Dendritic cell treated with granulocyte-macrophage colony-stimulating factor and Interleukin-4, amounts not matched to agents 40 ng/mL and 50 ng/mL, for 4 days (primary cell): ENCODE measurements around the gene DPM3.
A peak's percentile ranks its signal among the peaks of the same experiment; 100 is the strongest.
"Not testable (repeated sequence)": the region's sequence is repeated elsewhere in the genome, so short reads cannot be mapped to it uniquely, and the experiment has no call there.

ENCODE experiments used
- H3K27ac Mint-ChIP-seq: one replicate; pipeline ENCODE4 v1.8.0; 2022; ENCODE audit warnings: mild to moderate bottlenecking, mixed read lengths
- H3K27me3 Mint-ChIP-seq: one replicate; pipeline ENCODE4 v1.8.0; 2022; ENCODE audit warnings: mild to moderate bottlenecking, mixed read lengths
- H3K36me3 Mint-ChIP-seq: one replicate; pipeline ENCODE4 v1.8.0; 2022; ENCODE audit warnings: low read depth, mixed read lengths
- H3K4me1 Mint-ChIP-seq: one replicate; pipeline ENCODE4 v1.8.0; 2022; ENCODE audit warnings: low read depth, mixed read lengths
- H3K4me3 Mint-ChIP-seq: one replicate; pipeline ENCODE4 v1.8.0; 2022; ENCODE audit warnings: mild to moderate bottlenecking, moderate library complexity, mixed read lengths
- H3K9me3 Mint-ChIP-seq: one replicate; pipeline ENCODE4 v1.8.0; 2022; ENCODE audit warnings: mixed read lengths
- intact Hi-C: fragments of 100-400 bp; cut with micrococcal nuclease; formaldehyde crosslinking; loops from one replicate; pipeline ENCODE4 v1.15.0; 2022

The DPM3 gene

GRCh38 chr1:155160128-155160527 lies 19.8 kb upstream of the DPM3 start:
- H3K9me3 Mint-ChIP-seq = no peaks in the 10 kb centered on the region
- H3K27ac Mint-ChIP-seq = no peak overlapping the region
- peaks cover 16% of the 10 kb centered on the region for H3K4me1 Mint-ChIP-seq
- intact Hi-C loops = no loop called here
- no peaks in the 10 kb centered on the region for H3K36me3 Mint-ChIP-seq
- peaks cover 9% of the 10 kb centered on the region for H3K27me3 Mint-ChIP-seq
- H3K4me3 Mint-ChIP-seq = no peak overlapping the region

GRCh38 chr1:155158991-155159390 lies 18.7 kb upstream of the DPM3 start:
- Mint-ChIP-seq H3K4me3 (no peak overlapping the region), H3K36me3 (no peaks in the 10 kb centered on the region), H3K27me3 (peaks cover 11% of the 10 kb centered on the region), H3K27ac (no peak overlapping the region), H3K9me3 (no peaks in the 10 kb centered on the region), H3K4me1 (peaks cover 16% of the 10 kb centered on the region)
- intact Hi-C loops = no loop called here

- H3K36me3 Mint-ChIP-seq = not testable (repeated sequence)
Measured at GRCh38 chr1:155155996-155156643, 15.8 kb upstream of the DPM3 start.

DNA sequence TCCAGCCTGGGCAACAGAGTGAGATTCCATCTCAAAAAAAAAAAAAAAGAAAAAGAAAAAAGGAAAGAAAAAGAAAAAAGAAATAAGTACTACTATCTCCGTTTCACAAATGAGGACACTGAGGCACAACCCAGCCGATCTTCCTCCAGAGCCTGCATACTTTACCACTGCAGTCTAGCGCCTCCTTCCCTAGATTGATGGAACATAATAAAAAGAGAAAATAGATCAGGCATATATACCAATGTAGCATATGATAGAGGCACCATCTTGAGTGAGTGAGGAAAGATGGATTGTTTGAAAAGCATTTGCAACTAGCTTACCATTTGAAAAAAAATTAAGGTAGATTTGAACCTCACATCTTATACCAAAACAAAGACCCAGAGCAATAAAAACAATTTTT lies 5.2 kb upstream of the DPM3 start:
- no peak overlapping the region for H3K4me3 Mint-ChIP-seq
- intact Hi-C loops = no loop called here

More at GRCh38 chr1:155155996-155156643, 15.8 kb upstream of the DPM3 start:
- intact Hi-C loops, H3K9me3 Mint-ChIP-seq, H3K27ac Mint-ChIP-seq, H3K4me3 Mint-ChIP-seq: not testable (repeated sequence)
- Mint-ChIP-seq H3K27me3 (peaks cover 14% of the 10 kb centered on the region), H3K4me1 (peaks cover 17% of the 10 kb centered on the region)

DNA sequence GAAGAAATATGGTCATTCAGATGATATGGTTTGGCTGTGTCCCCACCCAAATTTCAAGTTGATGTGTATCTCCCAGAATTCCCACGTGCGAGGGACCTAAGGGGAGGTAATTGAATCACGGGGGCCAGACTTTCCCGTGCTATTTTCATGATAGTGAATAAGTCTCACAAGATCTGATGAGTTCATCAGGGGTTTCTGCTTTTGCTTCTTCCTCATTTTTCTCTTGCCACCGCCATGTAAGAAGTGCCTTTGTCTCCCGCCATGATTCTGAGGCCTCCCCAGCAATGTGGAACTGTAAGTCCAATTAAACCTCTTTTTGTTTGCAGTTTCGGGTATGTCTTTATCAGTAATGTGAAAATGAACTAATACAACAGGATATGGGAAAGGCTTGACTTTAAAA lies 1.4 kb upstream of the DPM3 start:
- H3K27me3 Mint-ChIP-seq = peaks cover 6% of the 10 kb centered on the region
- no peak overlapping the region for H3K4me3 Mint-ChIP-seq
- H3K27ac Mint-ChIP-seq = no peak overlapping the region
- peaks cover 32% of the 10 kb centered on the region for H3K36me3 Mint-ChIP-seq
- H3K4me1 Mint-ChIP-seq = peaks cover 23% of the 10 kb centered on the region
- H3K9me3 Mint-ChIP-seq = peaks cover 17% of the 10 kb centered on the region
- intact Hi-C loops = no loop called here

More for the DNA sequence above, 5.2 kb upstream of the DPM3 start:
- H3K27ac Mint-ChIP-seq = no peak overlapping the region
- H3K9me3 Mint-ChIP-seq = peaks cover 17% of the 10 kb centered on the region
- H3K36me3 Mint-ChIP-seq = peaks cover 1% of the 10 kb centered on the region
- peaks cover 6% of the 10 kb centered on the region for H3K27me3 Mint-ChIP-seq
- peaks cover 21% of the 10 kb centered on the region for H3K4me1 Mint-ChIP-seq

- Mint-ChIP-seq H3K9me3 (peaks cover 17% of the 10 kb centered on the region), H3K36me3 (peaks cover 40% of the 10 kb centered on the region), H3K27me3 (peaks cover 2% of the 10 kb centered on the region), H3K4me1 (peaks cover 31% of the 10 kb centered on the region), H3K27ac (peak overlapping the region; percentile 96), H3K4me3 (peak overlapping the region; percentile 85)
- intact Hi-C loops = no loop called here
Measured at GRCh38 chr1:155140630-155140953, 261 bp upstream of the DPM3 start.

GRCh38 chr1:155137154-155137949 lies 3.0 kb downstream of the DPM3 start:
- H3K9me3 Mint-ChIP-seq = peaks cover 15% of the 10 kb centered on the region
- H3K36me3 Mint-ChIP-seq = peaks cover 46% of the 10 kb centered on the region
- peak overlapping the region; percentile 86 for H3K4me3 Mint-ChIP-seq
- H3K27me3 Mint-ChIP-seq = no peaks in the 10 kb centered on the region
- intact Hi-C loops = loop anchor here (5.0 kb wide), 1 partner anchor 35 kb away; no protein-coding TSS in a partner anchor
- H3K27ac Mint-ChIP-seq = peak overlapping the region; percentile 99
- H3K4me1 Mint-ChIP-seq = peaks cover 59% of the 10 kb centered on the region

- Mint-ChIP-seq H3K9me3 (peaks cover 9% of the 10 kb centered on the region), H3K27ac (peak overlapping the region; percentile 99), H3K4me1 (peaks cover 62% of the 10 kb centered on the region), H3K36me3 (peaks cover 46% of the 10 kb centered on the region), H3K4me3 (peak overlapping the region; percentile 86), H3K27me3 (peaks cover 2% of the 10 kb centered on the region)
- intact Hi-C loops = loop anchor here (5.0 kb wide), 1 partner anchor 34 kb away; no protein-coding TSS in a partner anchor
Measured at GRCh38 chr1:155136748-155137147, 3.6 kb downstream of the DPM3 start.

GRCh38 chr1:155135415-155136028 lies 4.8 kb downstream of the DPM3 start, which contains the start of gene SLC50A1:
TSS of gene SLC50A1 (plus strand) at chr1:155135852. CDS start at chr1:155135912, 60 bp downstream.
- intact Hi-C loops = loop anchor here (5.0 kb wide), 1 partner anchor 33 kb away; no protein-coding TSS in a partner anchor
- Mint-ChIP-seq H3K9me3 (no peaks in the 10 kb centered on the region), H3K36me3 (peaks cover 45% of the 10 kb centered on the region), H3K4me3 (peak within 1 kb of the TSS; percentile 86), H3K27me3 (peaks cover 13% of the 10 kb centered on the region), H3K4me1 (peaks cover 67% of the 10 kb centered on the region), H3K27ac (peak within 1 kb of the TSS; percentile 99)

GRCh38 chr1:155134880-155135414 lies 5.4 kb downstream of the DPM3 start:
- no peaks in the 10 kb centered on the region for H3K9me3 Mint-ChIP-seq
- H3K27ac Mint-ChIP-seq = peak overlapping the region; percentile 99
- H3K4me3 Mint-ChIP-seq = peak overlapping the region; percentile 86
- peaks cover 19% of the 10 kb centered on the region for H3K27me3 Mint-ChIP-seq
- peaks cover 72% of the 10 kb centered on the region for H3K4me1 Mint-ChIP-seq
- intact Hi-C loops = loop anchor here (5.0 kb wide), 1 partner anchor 33 kb away; no protein-coding TSS in a partner anchor
- peaks cover 39% of the 10 kb centered on the region for H3K36me3 Mint-ChIP-seq

DNA sequence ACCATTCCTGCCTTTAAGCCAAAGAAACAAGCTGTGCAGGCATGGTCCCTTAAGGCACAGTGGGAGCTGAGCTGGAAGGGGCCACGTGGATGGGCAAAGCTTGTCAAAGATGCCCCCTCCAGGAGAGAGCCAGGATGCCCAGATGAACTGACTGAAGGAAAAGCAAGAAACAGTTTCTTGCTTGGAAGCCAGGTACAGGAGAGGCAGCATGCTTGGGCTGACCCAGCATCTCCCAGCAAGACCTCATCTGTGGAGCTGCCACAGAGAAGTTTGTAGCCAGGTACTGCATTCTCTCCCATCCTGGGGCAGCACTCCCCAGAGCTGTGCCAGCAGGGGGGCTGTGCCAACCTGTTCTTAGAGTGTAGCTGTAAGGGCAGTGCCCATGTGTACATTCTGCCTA lies 6.0 kb downstream of the DPM3 start:
- Mint-ChIP-seq H3K27ac (peak overlapping the region; percentile 99), H3K4me3 (no peak overlapping the region), H3K9me3 (no peaks in the 10 kb centered on the region), H3K4me1 (peaks cover 78% of the 10 kb centered on the region), H3K27me3 (peaks cover 25% of the 10 kb centered on the region), H3K36me3 (peaks cover 36% of the 10 kb centered on the region)
- intact Hi-C loops = no loop called here

GRCh38 chr1:155133799-155134281 lies 6.5 kb downstream of the DPM3 start:
- intact Hi-C loops = no loop called here
- H3K9me3 Mint-ChIP-seq = no peaks in the 10 kb centered on the region
- no peak overlapping the region for H3K4me3 Mint-ChIP-seq
- H3K36me3 Mint-ChIP-seq = peaks cover 34% of the 10 kb centered on the region
- H3K4me1 Mint-ChIP-seq = peaks cover 79% of the 10 kb centered on the region
- peak overlapping the region; percentile 99 for H3K27ac Mint-ChIP-seq
- H3K27me3 Mint-ChIP-seq = peaks cover 30% of the 10 kb centered on the region

- peaks cover 14% of the 10 kb centered on the region for H3K36me3 Mint-ChIP-seq
- peaks cover 80% of the 10 kb centered on the region for H3K4me1 Mint-ChIP-seq
- H3K9me3 Mint-ChIP-seq = no peaks in the 10 kb centered on the region
- H3K27ac Mint-ChIP-seq = no peak overlapping the region
- H3K27me3 Mint-ChIP-seq = peaks cover 48% of the 10 kb centered on the region
- no peak overlapping the region for H3K4me3 Mint-ChIP-seq
- intact Hi-C loops = no loop called here
Measured at GRCh38 chr1:155131856-155132255, 8.5 kb downstream of the DPM3 start.
